ENCODE measurements around the gene PDE10A.

PDE10A gene

GRCh38 chr6:165662749-165663376 is at the start of gene PDE10A:
Gene PDE10A, minus strand, starts transcription at chr6:165663241. Its CDS starts 430 bp downstream, at chr6:165662811.
- no peak for DNase-seq

GRCh38 chr6:165708985-165709576 is 46.0 kb upstream of the PDE10A start:
- no peak for DNase-seq

GRCh38 chr6:165707067-165707853 is 44.2 kb upstream of the PDE10A start:
- no peak for DNase-seq

- DNase-seq = no peak
These were observed 42.9 kb upstream of the PDE10A start for GRCh38 chr6:165705941-165706340.

GRCh38 chr6:165704045-165704748 is 41.2 kb upstream of the PDE10A start:
- no peak for DNase-seq

- DNase-seq = no peak
These were observed 39.6 kb upstream of the PDE10A start for GRCh38 chr6:165702669-165703068.

- no peak for DNase-seq
These were observed 38.7 kb upstream of the PDE10A start for GRCh38 chr6:165701564-165702354.

- DNase-seq = no peak
These were observed 38.0 kb upstream of the PDE10A start for GRCh38 chr6:165701005-165701404.

- DNase-seq = no peak
These were observed 35.8 kb upstream of the PDE10A start for GRCh38 chr6:165698868-165699267.

- DNase-seq = no peak
These were observed 34.1 kb upstream of the PDE10A start for GRCh38 chr6:165697171-165697570.

- DNase-seq = no peak
These were observed 32.9 kb upstream of the PDE10A start for GRCh38 chr6:165695722-165696515.

GRCh38 chr6:165694296-165694695 is 31.3 kb upstream of the PDE10A start:
- no peak for DNase-seq

- DNase-seq = no peak
These were observed 29.1 kb upstream of the PDE10A start for GRCh38 chr6:165692106-165692653.

GRCh38 chr6:165689699-165690098 is 26.7 kb upstream of the PDE10A start:
- DNase-seq = no peak

GRCh38 chr6:165686596-165687365 is 23.7 kb upstream of the PDE10A start:
- no peak for DNase-seq

GRCh38 chr6:165685302-165685701 is 22.3 kb upstream of the PDE10A start:
- DNase-seq = no peak

GRCh38 chr6:165684333-165684732 is 21.3 kb upstream of the PDE10A start:
- DNase-seq = no peak

GRCh38 chr6:165680975-165681374 is 17.9 kb upstream of the PDE10A start:
- no peak for DNase-seq

- DNase-seq = no peak
These were observed 16.3 kb upstream of the PDE10A start for GRCh38 chr6:165679326-165679725.

- no peak for DNase-seq
These were observed 15.9 kb upstream of the PDE10A start for GRCh38 chr6:165678904-165679303.

- DNase-seq = no peak
These were observed 15.4 kb upstream of the PDE10A start for GRCh38 chr6:165678429-165678828.
